HG03457 (cell line): ENCODE measurements around the gene RAB12.
"Not testable (repeated sequence)": the region's sequence is repeated elsewhere in the genome, so short reads cannot be mapped to it uniquely, and the experiment has no call there.

ENCODE experiments used
- ATAC-seq: cut with Tn5 transposase; IDR thresholded peaks from one replicate; pipeline ENCODE4 v1.9.1; 2021; ENCODE audit warnings: moderate number of reproducible peaks; ENCODE audit not compliant: unreplicated experiment

RAB12 gene

DNA sequence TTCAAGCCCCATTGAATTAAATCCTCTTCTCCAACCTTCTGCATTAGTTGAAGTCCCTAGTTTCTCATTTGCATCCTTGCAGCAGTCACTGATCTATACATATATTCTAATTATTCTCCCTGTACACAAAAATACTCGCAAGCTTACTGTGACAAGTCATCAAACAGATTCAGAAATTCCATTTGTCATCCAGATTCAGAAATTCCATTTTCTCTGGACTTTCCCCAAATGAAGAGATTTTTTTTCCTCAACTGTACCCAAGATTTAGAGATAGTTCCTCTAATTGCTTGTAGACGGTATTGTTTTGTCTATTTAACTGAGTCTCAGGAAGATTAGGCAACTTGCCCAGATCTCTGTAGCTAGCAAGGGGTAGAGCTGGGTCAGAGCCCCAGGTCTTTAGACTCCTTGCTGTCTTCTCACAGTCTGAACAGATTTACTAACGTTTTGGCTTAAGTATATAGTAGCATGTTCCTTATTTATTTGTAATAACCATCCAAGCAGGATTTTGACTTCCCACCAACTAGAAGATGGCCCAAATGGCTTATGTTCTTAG lies 34.2 kb downstream of the RAB12 start:
- no peak for ATAC-seq

DNA sequence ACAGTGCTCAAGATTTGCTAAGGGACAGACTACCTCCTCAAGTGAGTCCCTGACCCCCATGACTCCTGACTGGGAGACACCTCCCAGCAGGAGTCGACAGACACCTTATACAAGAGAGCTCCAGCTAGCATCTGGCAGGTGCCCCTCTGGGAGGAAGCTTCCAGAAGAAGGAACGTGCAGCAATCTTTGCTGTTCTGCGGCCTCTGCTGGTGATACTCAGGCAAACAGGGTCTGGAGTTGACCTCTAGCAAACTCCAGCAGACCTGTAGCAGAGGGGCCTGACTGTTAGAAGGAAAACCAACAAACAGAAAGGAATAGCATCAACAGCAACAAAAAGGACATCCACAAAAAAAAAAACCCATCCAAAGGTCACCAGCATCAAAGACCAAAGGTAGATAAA lies 38.1 kb downstream of the RAB12 start:
- ATAC-seq: not testable (repeated sequence)

DNA sequence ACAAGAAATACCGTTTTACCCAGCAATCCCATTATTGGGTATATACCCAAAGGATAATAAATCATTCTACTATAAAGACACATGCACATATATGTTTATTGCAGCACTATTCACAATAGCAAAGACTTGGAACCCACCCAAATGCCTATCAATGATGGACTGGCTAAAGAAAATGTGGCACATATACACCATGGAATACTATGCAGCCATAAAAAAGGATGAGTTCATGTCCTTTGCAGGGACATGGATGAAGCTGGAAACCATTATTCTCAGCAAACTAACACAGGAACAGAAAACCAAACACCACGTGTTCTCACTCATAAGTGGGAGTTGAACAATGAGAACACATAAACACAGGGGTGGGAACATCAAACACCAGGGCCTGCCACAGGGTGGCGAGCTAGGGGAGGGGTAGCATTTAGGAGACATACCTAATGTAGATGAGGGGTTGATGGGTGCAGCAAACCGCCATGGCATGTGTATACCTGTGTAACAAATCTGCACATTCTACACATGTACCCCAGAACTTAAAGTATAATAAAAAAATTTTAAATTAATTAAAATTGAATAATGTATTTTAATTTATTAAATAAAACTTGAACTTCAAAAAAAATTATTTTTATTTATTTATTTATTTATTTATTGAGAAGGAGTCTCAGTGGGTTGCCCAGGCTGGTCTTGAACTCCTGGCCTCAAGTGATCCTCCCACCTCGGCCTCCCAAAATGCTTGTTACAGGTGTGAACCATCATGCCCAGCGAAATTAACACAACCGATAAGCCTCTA lies 42.4 kb downstream of the RAB12 start:
- not testable (repeated sequence) for ATAC-seq

DNA sequence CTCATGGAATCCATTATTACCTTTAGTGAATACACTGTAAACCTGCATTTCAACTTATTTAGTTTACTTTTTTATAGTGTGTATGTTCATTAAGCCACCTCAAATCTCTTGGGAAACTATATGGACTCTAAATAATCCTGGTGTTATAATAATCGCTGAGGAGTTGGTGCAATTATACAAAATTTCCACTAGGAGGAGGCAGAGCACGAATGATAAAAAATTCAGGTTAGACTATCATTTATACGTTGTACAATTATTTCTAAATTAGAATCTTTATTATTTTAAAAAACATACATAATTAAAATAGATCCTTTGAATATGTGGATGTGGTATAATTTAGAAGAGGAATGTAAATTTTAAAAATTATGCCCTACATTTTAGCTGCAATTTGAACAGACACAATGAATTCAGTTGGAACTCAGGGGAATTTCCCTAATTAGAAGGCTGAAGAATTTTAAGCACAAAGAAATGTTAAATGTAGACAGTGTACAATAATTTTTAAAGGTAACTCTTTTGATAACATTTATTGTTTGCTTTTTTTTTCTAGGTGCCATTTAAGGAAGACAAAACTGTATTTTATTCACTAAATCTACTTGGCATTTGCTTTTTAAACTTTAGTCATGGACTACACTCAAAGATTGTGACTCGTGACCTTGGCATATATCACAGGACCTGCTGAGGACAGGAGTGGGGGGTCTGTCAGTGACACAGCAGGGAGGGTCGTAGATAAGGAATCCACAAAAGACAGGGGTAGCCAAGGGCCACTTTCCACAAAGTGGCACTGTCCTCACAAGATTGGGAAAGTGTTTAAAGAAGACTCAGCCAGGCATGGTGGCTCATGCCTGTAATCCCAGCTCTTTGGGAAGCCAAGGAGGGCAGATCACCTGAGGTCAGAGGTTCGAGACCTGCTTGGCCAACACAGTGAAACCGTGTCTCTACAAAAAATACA lies 45.5 kb downstream of the RAB12 start:
- ATAC-seq: no peak

DNA sequence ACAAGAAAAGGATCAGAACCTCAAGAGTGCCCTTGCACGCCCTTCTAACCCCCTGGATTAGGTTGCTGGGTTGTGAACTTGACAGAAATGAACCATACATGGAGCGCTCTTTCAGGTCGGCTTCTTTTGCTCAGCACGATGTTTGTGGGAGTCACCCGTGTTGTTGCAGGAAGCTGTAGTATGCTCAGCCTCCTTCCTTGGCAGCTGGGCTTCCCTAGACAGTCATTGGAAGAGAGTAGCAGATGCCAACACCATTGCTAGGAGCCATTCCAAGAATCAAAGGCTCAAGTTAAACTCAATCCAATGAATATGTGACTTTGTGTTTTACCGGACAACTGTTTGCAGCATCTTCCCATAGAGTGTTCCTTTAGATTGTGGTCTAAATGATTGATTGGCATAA lies 47.0 kb downstream of the RAB12 start:
- no peak for ATAC-seq

DNA sequence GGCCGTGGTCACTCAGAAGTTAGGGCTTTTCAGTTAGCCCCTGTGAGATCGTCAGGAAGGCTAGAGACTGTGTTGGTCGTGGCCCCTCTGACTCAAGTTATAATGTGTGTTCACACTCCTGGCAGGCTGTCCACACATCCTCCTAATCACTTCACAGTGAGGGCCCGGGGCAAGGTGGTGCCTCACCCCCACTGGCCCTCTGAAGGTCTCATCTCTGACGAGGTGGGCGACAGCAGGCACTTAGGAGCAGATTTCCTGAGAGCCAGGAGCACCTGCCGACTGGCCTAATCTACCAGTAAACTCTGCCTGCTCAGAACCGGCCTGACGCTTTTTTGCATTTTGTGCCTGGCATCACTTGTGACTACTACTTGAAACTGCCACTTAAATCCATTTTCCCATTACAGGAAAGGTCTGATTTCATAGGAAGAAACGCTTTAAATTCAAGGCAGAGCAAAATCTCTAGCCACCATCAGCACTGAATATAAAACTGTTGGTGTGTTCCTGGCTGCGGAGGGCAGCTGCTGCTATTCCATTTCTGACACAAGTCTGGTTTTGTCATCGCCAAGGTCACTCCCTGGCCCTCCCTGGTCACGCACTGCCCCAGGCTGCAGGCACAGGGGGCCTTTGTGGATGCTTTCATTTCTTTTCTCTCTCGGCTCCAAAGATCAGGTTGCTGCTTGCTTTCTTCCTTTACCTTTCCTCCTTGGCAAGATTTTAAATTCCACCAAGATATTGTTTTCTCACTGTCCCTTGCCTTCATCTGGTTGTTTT lies 48.0 kb downstream of the RAB12 start:
- ATAC-seq: no peak

DNA sequence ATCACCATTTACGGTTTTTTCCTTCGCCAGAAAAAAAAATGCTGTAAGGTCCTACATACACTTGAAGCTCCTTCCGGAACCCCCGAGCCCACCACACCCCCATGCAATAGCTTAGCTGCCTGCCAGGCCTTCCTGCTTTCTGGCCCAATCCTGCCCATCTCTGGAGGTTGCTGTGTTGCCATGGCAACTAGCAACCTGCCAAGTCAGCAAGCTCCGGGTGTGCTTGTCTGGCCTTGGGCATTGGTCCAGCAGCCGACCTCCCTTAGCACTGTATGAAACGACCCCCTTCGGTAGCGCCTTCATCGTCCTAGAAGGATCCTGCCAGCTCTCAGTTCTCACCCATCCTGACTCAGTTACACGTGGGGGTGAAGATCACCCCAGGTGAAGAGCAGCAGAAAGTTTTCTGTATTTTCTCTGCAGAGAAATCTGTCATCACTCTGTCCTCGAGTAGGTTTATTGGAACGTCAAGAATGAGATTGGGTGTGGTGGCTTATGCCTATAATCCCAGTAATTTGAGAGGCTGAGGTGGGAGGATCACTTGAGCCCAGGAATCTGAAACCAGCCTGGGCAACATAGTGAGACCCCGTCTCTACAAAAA lies 48.7 kb downstream of the RAB12 start:
- no peak for ATAC-seq

DNA sequence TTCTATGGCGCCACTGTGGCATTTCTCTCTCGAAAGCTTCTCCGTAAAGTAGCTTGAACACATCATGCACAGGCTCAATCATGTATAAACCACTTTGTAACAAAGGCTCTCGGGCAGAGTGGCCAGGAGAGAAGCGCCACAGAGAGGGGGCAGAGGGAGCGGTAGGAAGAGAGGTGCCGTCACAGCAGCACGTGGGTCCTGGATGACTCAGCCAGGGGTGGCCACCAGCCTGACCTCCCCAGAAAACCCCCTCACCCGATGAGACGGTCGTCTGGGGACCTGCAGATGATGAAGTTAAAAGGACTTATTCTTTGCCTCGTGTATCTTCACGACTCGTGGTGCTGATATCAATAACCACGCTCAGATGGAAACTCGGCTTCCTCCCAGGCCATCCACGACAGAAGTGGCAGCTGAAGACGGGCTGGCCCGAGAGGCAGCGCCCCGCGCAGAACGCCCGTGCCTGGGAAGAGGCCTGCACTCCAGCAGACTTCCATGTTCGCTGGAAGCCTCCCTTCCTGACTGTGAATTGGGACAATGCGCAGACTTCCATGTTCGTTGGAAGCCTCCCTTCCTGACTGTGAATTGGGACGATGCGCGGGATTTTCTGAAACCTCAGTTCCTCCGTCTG lies 49.7 kb downstream of the RAB12 start:
- ATAC-seq: no peak

DNA sequence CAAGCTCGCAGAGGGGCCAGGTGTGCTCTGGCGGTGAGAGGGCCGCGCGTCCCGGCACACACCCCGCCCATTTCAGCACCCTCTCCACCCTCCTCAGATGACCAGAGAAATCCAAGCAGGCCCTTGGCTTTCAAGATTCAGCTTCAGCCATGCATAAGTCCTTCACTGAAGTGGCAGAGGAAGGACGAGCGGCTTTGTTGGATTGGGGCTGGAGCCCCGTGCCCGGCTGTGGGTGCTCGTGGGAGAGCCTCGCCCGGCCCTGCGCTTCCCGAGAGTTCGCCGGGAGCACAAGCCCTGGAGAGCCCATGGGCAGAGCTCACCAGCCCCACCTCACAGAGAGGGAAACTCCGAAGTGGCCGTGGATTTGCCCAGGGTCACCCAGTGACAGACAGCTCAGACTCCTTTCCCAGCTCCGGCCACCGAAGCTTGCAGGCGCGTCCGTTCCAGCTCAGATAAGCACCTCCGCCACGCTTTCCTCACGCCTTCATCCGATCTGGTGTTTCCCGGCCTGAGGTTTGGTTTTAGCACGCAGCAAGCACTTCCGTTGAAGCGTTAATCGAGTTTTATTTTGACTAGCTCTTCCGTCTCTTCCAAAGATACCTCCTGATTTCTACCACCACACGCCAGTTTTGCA lies 50.5 kb downstream of the RAB12 start:
- ATAC-seq: no peak

DNA sequence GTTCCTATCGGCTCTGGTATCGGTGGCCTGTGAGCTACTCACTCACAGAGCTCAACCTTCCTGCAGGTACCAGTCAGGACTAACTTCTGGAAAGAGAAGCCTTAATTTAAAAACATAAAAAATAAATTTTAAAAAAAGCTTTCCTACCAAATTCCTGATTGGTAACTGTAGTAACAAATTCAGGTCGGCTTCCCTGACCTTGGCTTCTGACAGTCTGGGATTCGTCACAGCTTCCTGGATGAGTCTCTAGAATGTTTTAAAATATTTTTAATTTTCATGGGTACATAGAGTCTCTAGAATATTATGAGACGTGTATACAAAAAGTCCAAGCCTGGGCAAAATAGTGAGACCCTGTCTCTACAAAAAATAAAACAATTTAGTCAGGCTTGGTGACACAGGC lies 51.1 kb downstream of the RAB12 start:
- no peak for ATAC-seq

DNA sequence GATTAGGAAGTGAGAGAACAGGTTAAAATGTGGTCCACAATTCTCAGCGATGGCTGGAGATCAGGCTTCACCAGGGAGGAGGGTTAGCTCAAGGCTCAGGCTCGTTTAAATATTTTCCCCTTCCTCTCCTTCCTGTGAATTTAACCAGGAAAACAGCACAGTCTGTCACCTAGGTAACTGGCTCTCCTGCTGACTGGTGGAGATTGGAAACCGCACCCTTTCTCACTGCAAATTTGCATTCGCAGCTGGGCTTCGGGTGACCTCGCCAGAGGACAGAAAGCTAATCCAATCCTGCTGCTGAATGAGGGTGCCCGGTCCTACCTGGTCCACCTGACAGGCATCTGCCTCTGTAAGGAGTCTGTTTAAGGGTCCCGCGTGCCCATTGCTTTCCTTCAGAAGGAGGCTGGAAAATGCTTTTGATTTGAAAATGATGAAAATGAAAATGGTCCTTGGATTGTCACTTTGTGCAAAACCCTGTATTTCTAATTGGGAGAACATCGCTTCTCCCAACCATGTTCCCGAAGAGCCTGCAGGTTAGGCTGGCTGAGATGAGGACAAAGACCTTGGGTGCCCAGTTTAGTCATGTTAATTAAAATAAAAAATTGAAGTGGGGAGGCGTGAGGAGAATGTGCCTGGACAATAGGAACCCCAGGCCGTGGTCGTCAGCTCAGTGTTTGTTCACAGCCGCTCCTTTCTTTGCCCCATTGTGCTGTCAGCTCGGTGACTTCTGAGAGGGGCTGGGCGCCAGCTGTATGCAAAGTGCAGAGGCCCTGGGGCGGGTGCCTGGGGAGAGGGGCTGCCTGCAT lies 52.7 kb downstream of the RAB12 start:
- ATAC-seq: no peak

DNA sequence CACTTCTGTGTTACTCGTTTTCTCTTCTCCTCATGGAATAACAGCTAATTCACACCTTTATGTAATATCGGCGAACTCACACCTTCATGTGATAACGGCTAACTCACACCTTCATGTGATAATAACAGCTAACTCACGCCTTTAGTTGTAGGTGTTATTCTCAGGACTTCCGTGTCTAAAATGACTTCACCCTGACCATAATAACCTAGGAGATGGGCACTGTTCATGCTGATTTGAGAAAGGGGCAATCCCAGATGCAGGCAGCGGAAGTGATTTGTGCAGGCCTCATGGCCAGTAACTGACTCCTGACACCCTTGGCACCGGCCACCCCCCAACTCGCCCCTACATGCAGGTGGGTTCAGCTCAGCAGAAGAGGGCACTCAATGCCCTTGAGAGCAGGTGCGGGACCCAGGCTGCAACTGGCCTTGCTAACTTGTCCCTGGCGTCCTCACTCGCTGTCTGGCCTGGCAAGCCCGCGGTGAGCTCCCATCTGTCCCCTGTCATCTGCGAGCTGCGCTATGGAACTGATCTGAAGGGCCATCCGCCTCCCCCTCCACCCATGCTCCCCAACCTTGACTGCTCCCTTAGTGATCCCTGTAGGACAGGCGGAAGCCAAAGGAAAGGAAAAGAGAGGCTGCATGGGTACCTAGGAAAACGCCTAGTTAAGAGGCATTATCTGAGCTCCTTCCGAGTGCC lies 53.5 kb downstream of the RAB12 start:
- no peak for ATAC-seq

DNA sequence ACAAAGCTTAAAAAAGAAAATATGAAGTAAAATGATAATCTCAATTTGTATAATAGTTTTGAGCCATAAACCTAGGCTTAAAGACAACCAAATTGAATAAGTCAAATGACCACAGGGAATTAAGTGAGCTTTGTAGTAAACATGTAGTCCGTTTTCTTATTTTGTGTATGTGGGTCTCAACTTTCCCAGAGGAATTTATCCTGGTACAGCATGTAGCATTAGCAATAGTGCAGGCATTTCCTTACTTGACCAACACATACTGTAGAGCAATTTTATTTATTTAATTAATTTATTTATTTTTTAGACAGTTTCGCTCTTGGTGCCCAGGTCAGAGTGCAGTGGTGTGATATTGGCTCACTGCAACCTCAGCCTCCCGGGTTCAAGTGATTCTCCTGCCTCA lies 58.6 kb downstream of the RAB12 start:
- ATAC-seq: no peak

DNA sequence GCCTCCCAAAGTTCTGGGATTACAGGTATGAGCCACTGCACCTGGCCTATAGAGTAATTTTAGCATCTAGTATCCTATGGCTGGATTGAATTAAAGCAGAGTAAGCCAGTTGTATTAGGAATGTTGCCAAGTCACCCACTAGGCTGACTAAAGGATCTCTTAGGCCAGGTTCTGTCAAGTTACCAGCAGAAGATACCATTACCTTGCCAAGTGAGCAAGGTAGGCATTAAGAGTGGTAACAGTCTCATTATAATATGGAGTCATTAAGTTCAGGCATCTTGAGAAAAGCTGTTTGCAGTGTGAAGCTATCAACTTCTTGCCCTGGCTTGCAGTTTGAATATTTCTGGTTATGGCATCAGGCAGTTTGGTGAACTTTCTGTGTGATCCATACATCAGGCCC lies 59.1 kb downstream of the RAB12 start:
- no peak for ATAC-seq

DNA sequence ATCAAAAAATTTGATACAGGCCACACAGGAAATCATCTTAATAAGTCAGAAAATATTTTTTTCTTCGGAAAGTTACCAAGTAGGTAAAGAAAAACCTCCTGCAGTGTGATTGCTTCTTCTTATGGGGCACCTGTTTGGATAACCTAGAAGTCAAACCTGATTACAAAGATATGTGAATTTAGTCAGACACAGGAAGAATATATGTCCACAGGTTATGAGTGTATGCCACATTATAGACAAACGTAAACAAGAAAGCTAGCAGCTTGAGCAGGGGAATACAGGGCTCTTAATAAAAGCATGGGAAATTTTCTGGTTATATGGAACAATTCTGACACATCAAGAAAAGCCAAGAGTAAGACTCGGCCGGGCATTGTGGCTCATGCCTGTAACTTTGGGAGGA lies 60.3 kb downstream of the RAB12 start:
- no peak for ATAC-seq

DNA sequence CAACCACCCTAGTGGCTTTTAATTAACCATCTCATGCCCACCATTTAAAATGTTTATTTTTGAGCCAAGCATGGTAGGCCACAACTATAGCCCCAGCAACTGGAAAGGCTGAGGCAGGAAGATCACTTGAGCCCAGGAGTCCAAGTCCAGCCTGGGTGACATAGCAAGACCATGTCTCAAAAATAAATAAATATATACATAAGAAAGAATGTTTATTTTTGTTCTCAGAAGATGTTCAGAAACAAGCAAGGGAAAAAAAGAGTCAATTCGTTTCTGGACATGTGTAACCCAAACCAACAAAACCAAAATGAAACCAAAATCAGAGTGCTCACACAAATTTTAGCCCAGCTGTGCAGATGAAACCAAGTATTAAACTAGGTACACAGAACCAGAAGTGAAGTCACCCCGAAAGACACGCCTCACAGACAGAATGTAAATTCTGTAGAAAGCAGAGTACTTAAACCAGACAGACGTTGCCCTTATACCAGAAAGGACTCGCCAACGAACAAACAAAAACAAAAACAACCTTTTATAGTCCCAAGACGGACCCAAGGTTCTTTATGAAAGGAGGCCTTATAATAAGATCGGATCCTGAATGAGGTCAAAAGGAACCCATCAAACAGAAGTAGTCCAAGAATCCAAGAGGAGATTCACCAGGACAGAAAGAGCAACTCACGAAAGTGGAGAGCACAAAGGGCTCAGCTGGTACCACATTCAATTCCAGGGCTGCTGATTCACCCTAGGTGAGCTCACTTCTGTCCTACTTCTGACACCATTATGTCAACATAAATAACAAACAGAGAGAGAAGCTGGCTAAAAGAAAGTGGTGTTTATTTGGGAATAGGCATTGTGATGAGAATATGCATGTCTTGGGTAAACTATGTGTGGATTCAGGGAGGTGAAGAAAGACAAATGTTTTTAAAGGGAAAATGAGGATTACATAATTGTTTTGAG lies 64.3 kb downstream of the RAB12 start:
- peak; percentile 93 for ATAC-seq

DNA sequence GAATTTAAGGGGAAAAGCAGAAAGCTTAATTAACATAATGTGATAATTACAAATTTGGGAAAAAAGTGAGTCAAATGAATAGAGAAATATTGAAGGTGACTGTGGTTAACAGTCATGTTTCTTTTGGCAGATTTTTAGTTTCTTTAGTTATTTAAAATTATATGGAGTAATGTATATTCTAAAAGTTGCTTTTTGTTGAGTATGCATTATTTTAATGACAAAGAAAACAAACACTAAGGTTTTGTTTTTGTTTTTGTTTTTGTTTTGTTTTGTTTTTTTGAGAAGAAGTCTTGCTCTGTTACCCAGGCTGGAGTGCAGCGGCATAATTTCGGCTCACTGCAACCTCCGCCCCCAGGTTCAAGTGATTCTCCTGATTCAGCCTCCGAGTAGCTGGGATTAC lies 65.8 kb downstream of the RAB12 start:
- ATAC-seq: no peak
